H1 (cell line): ENCODE measurements around the gene TCIRG1. TPM values are rescaled to one million over a fixed set of nuclear protein-coding genes. Genes with fewer than 3 reads are reported as not detected.

Experiments used
- CTCF ChIA-PET: fragments of 300-600 bp; sonication (Branson Sonifier 250); formaldehyde crosslinking; loops from one replicate; lab custom pipeline; 2021; ENCODE audit not compliant: partially characterized antibody; lab: Charles Lee
- POLR2A ChIA-PET: fragments of 300-600 bp; sonication (Branson Sonifier 250); formaldehyde crosslinking; loops from one replicate; lab custom pipeline; 2021; ENCODE audit warnings: inconsistent platforms; ENCODE audit not compliant: partially characterized antibody; lab: Charles Lee
- DNase-seq, 2 experiments: peaks; one replicate each; pipeline versions ENCODE4 v3.0.0 to v3.0.0-alpha.2; 2010 to 2022; ENCODE audit warnings: low spot score in 2 of 2, low read depth in 1 of 2, mixed read lengths in 1 of 2
- FAIRE-seq: peaks from 2 replicates; lab custom pipeline; 2011; peaks lifted over from hg19 to GRCh38; lab: Jason Lieb, UNC
- H2AFZ ChIP-seq: 2 replicates; pipeline ENCODE4 v1.8.1; 2012; ENCODE audit warnings: low read length, inconsistent platforms
- H2AK5ac ChIP-seq: 2 replicates; pipeline ENCODE4 v1.6.1; 2013; ENCODE audit warnings: low read depth, low read length
- H2BK120ac ChIP-seq: replicated peaks from 2 replicates; pipeline ENCODE3; 2013; ENCODE audit warnings: low read depth, low read length, inconsistent platforms
- H2BK12ac ChIP-seq: 2 replicates; pipeline ENCODE4 v1.6.1; 2013; ENCODE audit warnings: low read depth, low read length
- H2BK15ac ChIP-seq: 2 replicates; pipeline ENCODE4 v1.6.1; 2013; ENCODE audit warnings: low read length
- H2BK20ac ChIP-seq: 2 replicates; pipeline ENCODE4 v1.6.1; 2013; ENCODE audit warnings: low read length
- H2BK5ac ChIP-seq: 2 replicates; pipeline ENCODE4 v1.6.1; 2013; ENCODE audit warnings: low read depth, low read length
- H3K14ac ChIP-seq: 2 replicates; pipeline ENCODE4 v1.6.1; 2013; ENCODE audit warnings: inconsistent platforms; ENCODE audit not compliant: insufficient read length
- H3K18ac ChIP-seq: 2 replicates; pipeline ENCODE4 v1.6.1; 2013; ENCODE audit warnings: low read length; ENCODE audit errors: extremely low read depth
- H3K23ac ChIP-seq: 2 replicates; pipeline ENCODE4 v1.6.1; 2013; ENCODE audit warnings: inconsistent platforms; ENCODE audit not compliant: insufficient read length
- H3K23me2 ChIP-seq: 2 replicates; pipeline ENCODE4 v1.6.1; 2013; ENCODE audit warnings: low read depth, low read length
- H3K27ac ChIP-seq: 2 replicates; pipeline ENCODE4 v1.6.1; 2011; ENCODE audit warnings: low read depth, low read length, inconsistent platforms
- H3K27me3 ChIP-seq, 4 experiments: replicated peaks in 1 of 4; 1 replicate in 1 of 4; 2 replicates in 3 of 4; pipeline versions ENCODE4 v1.6.1 to v1.8.1; 2011 to 2013; ENCODE audit warnings: low read length in 3 of 4, mild to moderate bottlenecking in 3 of 4, inconsistent platforms in 2 of 4, mixed read lengths in 2 of 4, moderate library complexity in 1 of 4; ENCODE audit not compliant: control insufficient read depth in 3 of 4, insufficient read depth in 3 of 4; ENCODE audit errors: extremely low read depth in 1 of 4
- H3K36me3 ChIP-seq, 4 experiments: 2 replicates each; pipeline versions ENCODE4 v1.6.1 to v1.8.1; 2011 to 2013; ENCODE audit warnings: mild to moderate bottlenecking in 4 of 4, low read length in 3 of 4, moderate library complexity in 2 of 4, control low read depth in 1 of 4, inconsistent platforms in 1 of 4; ENCODE audit not compliant: insufficient read depth in 4 of 4, control insufficient read depth in 2 of 4
- H3K4ac ChIP-seq: replicated peaks from 2 replicates; pipeline ENCODE3; 2013; ENCODE audit warnings: low read length, low read depth, mixed read lengths, inconsistent platforms; ENCODE audit not compliant: insufficient read length
- H3K4me1 ChIP-seq, 4 experiments: replicated peaks in 1 of 4; 1 replicate in 1 of 4; 2 replicates in 3 of 4; pipeline versions ENCODE4 v1.6.1 to v1.8.1; 2011 to 2013; ENCODE audit warnings: low read length in 3 of 4, inconsistent platforms in 2 of 4, mixed read lengths in 1 of 4; ENCODE audit not compliant: insufficient read depth in 4 of 4, control insufficient read depth in 3 of 4
- H3K4me2 ChIP-seq, 2 experiments: 2 replicates each; pipeline versions ENCODE4 v1.6.1 to v1.8.1; 2011 to 2013; ENCODE audit warnings: low read depth in 2 of 2, low read length in 2 of 2, control low read depth in 1 of 2, inconsistent platforms in 1 of 2, mild to moderate bottlenecking in 1 of 2; ENCODE audit not compliant: insufficient read depth in 1 of 2
- H3K4me3 ChIP-seq, 4 experiments: fragments of 200-600, 300-600 bp in 1 of 4; sonication (generic), shearing (Covaris generic), sonication (Bioruptor Twin) in 1 of 4; 2 replicates each; pipeline versions ENCODE4 v1.5.1 to v1.8.1; 2011 to 2016; ENCODE audit warnings: low read length in 4 of 4, low read depth in 3 of 4, control low read depth in 2 of 4, inconsistent platforms in 2 of 4, mild to moderate bottlenecking in 2 of 4, mixed read lengths in 1 of 4, moderate library complexity in 1 of 4; ENCODE audit not compliant: insufficient read depth in 2 of 4; ENCODE audit errors: extremely low read depth in 1 of 4
- H3K56ac ChIP-seq: replicated peaks from 2 replicates; pipeline ENCODE3; 2013; ENCODE audit warnings: low read depth, mild to moderate bottlenecking, mixed read lengths, low read length, inconsistent platforms; ENCODE audit not compliant: insufficient read length
- H3K79me1 ChIP-seq: 2 replicates; pipeline ENCODE4 v1.6.1; 2013; ENCODE audit warnings: low read depth, low read length, control low read depth
- H3K79me2 ChIP-seq, 2 experiments: 2 replicates each; pipeline versions ENCODE4 v1.6.1 to v1.8.1; 2012 to 2013; ENCODE audit warnings: low read length in 2 of 2, mild to moderate bottlenecking in 2 of 2, inconsistent platforms in 1 of 2; ENCODE audit not compliant: insufficient read depth in 2 of 2, control insufficient read depth in 1 of 2
- H3K9ac ChIP-seq, 4 experiments: replicated peaks in 1 of 4; 1 replicate in 1 of 4; 2 replicates in 3 of 4; pipeline versions ENCODE4 v1.6.1 to v1.8.1; 2011 to 2013; ENCODE audit warnings: low read depth in 3 of 4, low read length in 3 of 4, control low read depth in 2 of 4, mild to moderate bottlenecking in 2 of 4, moderate library complexity in 2 of 4, inconsistent platforms in 1 of 4; ENCODE audit errors: extremely low read depth in 1 of 4
- H3K9me3 ChIP-seq, 2 experiments: 2 replicates each; pipeline versions ENCODE4 v1.6.1 to v1.8.1; 2012 to 2013; ENCODE audit warnings: mild to moderate bottlenecking in 2 of 2, moderate library complexity in 2 of 2, control low read depth in 1 of 2, inconsistent platforms in 1 of 2, low read depth in 1 of 2, low read length in 1 of 2, mixed read lengths in 1 of 2; ENCODE audit not compliant: insufficient read depth in 2 of 2
- H4K20me1 ChIP-seq, 2 experiments: replicated peaks in 1 of 2; 2 replicates each; pipeline versions ENCODE3 to v1.8.1; 2011 to 2013; ENCODE audit warnings: inconsistent platforms in 2 of 2, low read length in 2 of 2, mild to moderate bottlenecking in 1 of 2; ENCODE audit not compliant: insufficient read depth in 2 of 2, control insufficient read depth in 1 of 2
- H4K5ac ChIP-seq: 2 replicates; pipeline ENCODE4 v1.6.1; 2013; ENCODE audit warnings: low read length, low read depth, mixed read lengths, inconsistent platforms; ENCODE audit not compliant: insufficient read length
- H4K8ac ChIP-seq: 2 replicates; pipeline ENCODE4 v1.8.0; 2013; ENCODE audit warnings: mild to moderate bottlenecking, moderate library complexity, low read length, inconsistent platforms; ENCODE audit not compliant: insufficient read depth; ENCODE audit errors: extremely low read depth
- H4K91ac ChIP-seq: replicated peaks from 2 replicates; pipeline ENCODE3; 2013; ENCODE audit warnings: low read length, mixed read lengths, inconsistent platforms; ENCODE audit not compliant: insufficient read length
- BCL11A ChIP-seq, 2 experiments: IDR thresholded peaks; one replicate each; pipeline ENCODE4 v1.6.1; 2011; ENCODE audit warnings: low read depth in 2 of 2, low read length in 2 of 2, mild to moderate bottlenecking in 2 of 2
- BRCA1 ChIP-seq: IDR thresholded peaks from 2 replicates; pipeline ENCODE4 v1.6.1; 2012; ENCODE audit warnings: low read depth, low read length, improper control_type of control experiment
- CBX8 ChIP-seq: fragments of 300-800, 300-1000 bp; sonication (generic); IDR thresholded peaks from 2 replicates; pipeline ENCODE4 v1.7.1; 2016; ENCODE audit warnings: low read depth, low read length, borderline replicate concordance
- GABPA ChIP-seq: IDR thresholded peaks from 2 replicates; pipeline ENCODE4 v1.6.1; 2011; ENCODE audit warnings: mild to moderate bottlenecking, low read length, moderate library complexity, borderline replicate concordance; ENCODE audit not compliant: insufficient read depth
- GTF2F1 ChIP-seq: IDR thresholded peaks from 2 replicates; pipeline ENCODE4 v1.6.1; 2012; ENCODE audit warnings: low read depth, low read length, improper control_type of control experiment, borderline replicate concordance
- MAX ChIP-seq: IDR thresholded peaks from 2 replicates; pipeline ENCODE4 v1.6.1; 2012; ENCODE audit warnings: inconsistent platforms
- NRF1 ChIP-seq: IDR thresholded peaks from 2 replicates; pipeline ENCODE4 v1.6.1; 2011; ENCODE audit warnings: mild to moderate bottlenecking, low read depth, low read length, improper control_type of control experiment
- SIN3A ChIP-seq, 2 experiments: IDR thresholded peaks in 1 of 2; conservative IDR thresholded peaks in 1 of 2; 2 replicates each; pipeline ENCODE4 v1.6.1; 2011 to 2012; ENCODE audit warnings: low read length in 2 of 2, improper control_type of control experiment in 1 of 2, low read depth in 1 of 2, mild to moderate bottlenecking in 1 of 2
- SP1 ChIP-seq: IDR thresholded peaks from 2 replicates; pipeline ENCODE4 v1.6.1; 2011; ENCODE audit warnings: low read depth, low read length
- USF2 ChIP-seq: IDR thresholded peaks from 2 replicates; pipeline ENCODE4 v1.6.1; 2011; ENCODE audit warnings: low read length, improper control_type of control experiment
- WGBS, 2 experiments: shearing (Covaris generic) in 1 of 2; methylation state at CpG; one replicate each; pipeline versions ENCODE4 v1.1.6 to v1.1.7; 2013 to 2015; ENCODE audit warnings: low lambda C conversion rate in 2 of 2, mixed read lengths in 2 of 2, inconsistent platforms in 1 of 2, low coverage in 1 of 2, missing lambda C conversion rate in 1 of 2; ENCODE audit not compliant: insufficient replicate concordance in 2 of 2, insufficient coverage in 1 of 2, insufficient read length in 1 of 2; ENCODE audit errors: extremely low coverage in 1 of 2, missing lambda C conversion rate in 1 of 2; 5-methylcytosine and 5-hydroxymethylcytosine counted together
- polyA plus RNA-seq, 7 experiments: library from polyadenylated mRNA; depleted of rRNA in 3 of 7; stranded (reverse) in 5 of 7; unstranded in 2 of 7; fragments of >200 nt in 5 of 7; fragments of 200-250 nt in 2 of 7; gene quantifications; 1 replicate in 5 of 7; 2 replicates in 1 of 7; 4 replicates in 1 of 7; pipeline versions ENCODE4 v1.2.1 to v1.2.3, GENCODE V29; 2011 to 2013; ENCODE audit warnings: missing spikeins in 2 of 7, mixed read lengths in 2 of 7
- total RNA-seq: library from RNA; stranded (reverse); fragmentation: NEBNext Ultra II Directional; extraction: Animal tissue kit (Norgen Biotek cat#: 25700); gene quantifications from 2 replicates; pipeline ENCODE4 v1.2.1, GENCODE V29; 2021

TCIRG1 gene
- total and polyA plus RNA-seq, 2 of the 8 experiments (the other 6 are each of a cell fraction or from before 2014, with no cell fraction given) = 25.3 to 39.6 TPM

GRCh38 chr11:68044898-68045351 is 6.1 kb downstream of the TCIRG1 start:
- Histone ChIP-seq H2BK12ac (no peak overlapping the region), H3K27ac (no peak overlapping the region), H3K4me1 (peaks cover 2 to 10% (median 7%) of the 10 kb centered on the region in 4 experiments), H2AFZ (no peak overlapping the region), H3K23ac (no peak overlapping the region), H3K4me2 (no peak overlapping the region), H4K8ac (peak overlapping the region; percentile 57; the same call in 1 of the 2 replicates), H2AK5ac (no peak overlapping the region), H3K23me2 (no peaks in the 10 kb centered on the region; the same call in 1 of the 2 replicates), H3K4me3 (no peak overlapping the region), H3K79me2 (no peaks in the 10 kb centered on the region), H3K4ac (no peak overlapping the region), H2BK5ac (no peak overlapping the region), H3K14ac (no peak overlapping the region), H2BK20ac (no peak overlapping the region), H4K91ac (no peak overlapping the region), H3K36me3 (no peaks in the 10 kb centered on the region; a peak in 1 of 8 replicates), H2BK15ac (no peak overlapping the region), H4K5ac (no peak overlapping the region), H3K9ac (no peak overlapping the region), H3K9me3 (no peaks in the 10 kb centered on the region), H2BK120ac (no peak overlapping the region), H3K79me1 (no peaks in the 10 kb centered on the region), H3K27me3 (no peaks in the 10 kb centered on the region), H3K18ac (no peak overlapping the region), H4K20me1 (peaks cover 0 to 6% of the 10 kb centered on the region in 2 experiments), H3K56ac (no peak overlapping the region)
- ChIA-PET CTCF (interaction anchor here (0.6 to 1.3 kb wide), 2 partner anchors 12 to 164 kb away, joined by 3 to 5 read pairs; no protein-coding TSS in a partner anchor), POLR2A (interaction anchor here (0.8 kb wide), 1 partner anchor 11 kb away, joined by 3 read pairs; no protein-coding TSS in a partner anchor)
- WGBS, 2 experiments = 95% methylated on average over 17 of the region's 18 CpGs; no CpG with 5 or more reads in 1 of the 2 experiments
- FAIRE-seq (no peak), DNase-seq (no peak)
- TF ChIP-seq BCL11A (IDR thresholded peaks at IDR 0.05; ENCODE audit: low read depth in 2 of 2, low read length in 2 of 2) (no peak), MAX (no peak), SP1 (no peak), BRCA1 (no peak), SIN3A (conservative IDR thresholded peaks at IDR 0.05 in 1 of 2, IDR thresholded peaks at IDR 0.05 in 1 of 2; ENCODE audit: low read depth in 1 of 2, low read length in 2 of 2) (no peak), USF2 (no peak), NRF1 (no peak), GTF2F1 (no peak), CBX8 (no peak), GABPA (no peak)
